Kidney (tissue), 14 donors: ENCODE data around the gene PDSS2. TPM values are rescaled to one million over a fixed set of nuclear protein-coding genes. Genes with fewer than 3 reads are reported as not detected.
A peak's percentile ranks its signal among the peaks of the same experiment; 100 is the strongest.

Experiments used
- DNase-seq, 5 donors: peaks; one replicate each; pipeline ENCODE4 v3.0.0-alpha.2; 2013 to 2020
- FAIRE-seq: peaks from 2 replicates; lab custom pipeline; 2012; peaks lifted over from hg19 to GRCh38; lab: Jason Lieb, UNC
- H3K27ac ChIP-seq, 2 donors: one replicate each; pipeline ENCODE4 v1.7.0; 2013; ENCODE audit warnings: low read depth in 2 of 2, low read length in 2 of 2, inconsistent platforms in 1 of 2
- H3K27me3 ChIP-seq: one replicate; pipeline ENCODE4 v1.7.1; 2013; ENCODE audit warnings: low read length, inconsistent platforms; ENCODE audit not compliant: control insufficient read depth, insufficient read depth
- H3K36me3 ChIP-seq, 3 donors: one replicate each; pipeline versions ENCODE4 v1.7.0 to v1.7.1; 2013; ENCODE audit warnings: low read length in 3 of 3, control low read depth in 1 of 3, inconsistent platforms in 1 of 3; ENCODE audit not compliant: insufficient read depth in 3 of 3, control insufficient read depth in 2 of 3
- H3K4me1 ChIP-seq, 3 donors: one replicate each; pipeline versions ENCODE4 v1.7.0 to v1.7.1; 2013; ENCODE audit warnings: low read length in 3 of 3, inconsistent platforms in 1 of 3, low read depth in 1 of 3; ENCODE audit not compliant: control insufficient read depth in 2 of 3, insufficient read depth in 2 of 3
- H3K4me3 ChIP-seq, 3 donors: one replicate each; pipeline versions ENCODE4 v1.7.0 to v1.8.1; 2013; ENCODE audit warnings: low read length in 3 of 3, control low read depth in 1 of 3, inconsistent platforms in 1 of 3
- H3K9ac ChIP-seq, 3 donors: one replicate each; pipeline versions ENCODE4 v1.7.0 to v1.7.1; 2013; ENCODE audit warnings: low read length in 3 of 3, control low read depth in 1 of 3, inconsistent platforms in 1 of 3
- H3K9me3 ChIP-seq, 3 donors: one replicate each; pipeline versions ENCODE4 v1.7.0 to v1.7.1; 2013; ENCODE audit warnings: low read length in 3 of 3, control low read depth in 1 of 3, inconsistent platforms in 1 of 3; ENCODE audit not compliant: control insufficient read depth in 2 of 3, insufficient read depth in 1 of 3
- intact Hi-C: fragments of 100-400 bp; cut with DNase I; formaldehyde crosslinking; loops from one replicate; pipeline ENCODE4 v1.11.1; 2022
- polyA plus RNA-seq: library from polyadenylated mRNA; stranded (reverse); fragments of 350-450 nt; fragmentation: Illumina TruSeq; extraction: RNeasy Lipid Tissue Mini Kit (QIAGEN cat#74804); gene quantifications from one replicate; pipeline ENCODE4 v1.2.3, GENCODE V29; 2014; ENCODE audit warnings: low read depth, low replicate concordance; ENCODE audit not compliant: insufficient read depth
- total RNA-seq: library from RNA; stranded (reverse); fragmentation: NEBNext Ultra II Directional; extraction: Animal tissue kit (Norgen Biotek cat#: 25700); gene quantifications from one replicate; pipeline ENCODE4 v1.2.1, GENCODE V29; 2021
- TF ChIP-seq, protein P1 (sequence below): IDR thresholded peaks from 3 replicates; pipeline ENCODE4 v1.5.1; 2012; ENCODE audit warnings: mild to moderate bottlenecking, moderate library complexity, borderline replicate concordance; ENCODE audit not compliant: insufficient read depth; ENCODE audit errors: extremely low read depth
- donor health status: control.
- donor health status: control.
- donor health status: control.
- donor health status: control.
- donor health status: control.
- donor health status: DM: yes; HTN: yes; CAD: no.
- donor health status: Normal renal cell carcinoma (clear cell type).

Gene PDSS2
- total and polyA plus RNA-seq, 2 donors from 2014 or later: 16.4 to 20.7 TPM

DNA sequence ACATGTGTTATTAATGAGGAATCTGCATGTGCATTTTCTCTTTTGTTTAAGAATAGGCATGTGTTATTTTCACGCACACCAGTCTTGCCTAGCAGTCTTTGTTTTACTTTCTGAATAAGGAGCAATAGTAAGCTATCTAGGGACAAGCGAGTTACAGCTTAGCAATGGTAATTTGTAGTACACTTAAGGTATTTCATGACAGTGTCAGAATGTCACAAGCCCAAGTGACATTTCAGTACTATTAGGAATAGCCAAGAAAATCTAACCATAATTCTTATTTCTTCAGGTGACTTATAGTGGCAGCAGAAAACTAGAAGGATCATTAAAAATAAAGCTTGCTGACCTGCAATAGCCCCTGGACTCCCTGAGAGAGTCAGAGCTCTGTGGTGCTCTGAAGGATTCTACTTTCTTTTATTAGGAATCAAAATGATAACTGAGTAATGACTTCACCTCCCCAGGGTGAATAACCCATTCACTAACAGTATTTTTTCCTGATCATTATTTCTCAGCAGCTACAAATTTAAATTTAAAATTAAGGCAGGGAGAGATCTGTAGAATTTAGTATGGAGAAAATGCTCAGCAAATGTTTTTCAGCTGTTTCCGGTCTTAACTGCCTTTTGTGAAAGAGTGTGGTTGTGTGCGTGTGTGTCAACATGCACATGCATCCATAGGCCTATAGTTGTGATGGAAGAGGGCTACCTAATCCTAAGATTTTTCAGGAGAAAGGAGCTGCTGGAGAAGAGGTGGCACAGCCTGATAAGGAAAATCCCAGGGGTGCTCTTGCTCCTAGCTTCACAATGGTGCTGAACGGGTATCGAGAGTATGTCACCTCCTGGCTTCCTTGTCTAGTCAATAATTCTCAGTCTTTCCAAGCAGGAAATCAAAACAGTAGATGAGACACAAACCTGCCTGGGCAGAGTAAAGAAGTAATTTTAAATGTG is 254.0 kb downstream of the PDSS2 start:
- H3K4me3 ChIP-seq: no peak overlapping the region
- H3K36me3 ChIP-seq: no peaks in the 10 kb centered on the region
- H3K27me3 ChIP-seq: no peaks in the 10 kb centered on the region
- intact Hi-C loops: no loop called here
- no peaks in the 10 kb centered on the region for H3K4me1 ChIP-seq
- no peak overlapping the region for H3K9ac ChIP-seq
- H3K27ac ChIP-seq: no peak overlapping the region
- no peaks in the 10 kb centered on the region for H3K9me3 ChIP-seq
- FAIRE-seq (no peak), DNase-seq (no peak)
- TF ChIP-seq, protein P1, sequence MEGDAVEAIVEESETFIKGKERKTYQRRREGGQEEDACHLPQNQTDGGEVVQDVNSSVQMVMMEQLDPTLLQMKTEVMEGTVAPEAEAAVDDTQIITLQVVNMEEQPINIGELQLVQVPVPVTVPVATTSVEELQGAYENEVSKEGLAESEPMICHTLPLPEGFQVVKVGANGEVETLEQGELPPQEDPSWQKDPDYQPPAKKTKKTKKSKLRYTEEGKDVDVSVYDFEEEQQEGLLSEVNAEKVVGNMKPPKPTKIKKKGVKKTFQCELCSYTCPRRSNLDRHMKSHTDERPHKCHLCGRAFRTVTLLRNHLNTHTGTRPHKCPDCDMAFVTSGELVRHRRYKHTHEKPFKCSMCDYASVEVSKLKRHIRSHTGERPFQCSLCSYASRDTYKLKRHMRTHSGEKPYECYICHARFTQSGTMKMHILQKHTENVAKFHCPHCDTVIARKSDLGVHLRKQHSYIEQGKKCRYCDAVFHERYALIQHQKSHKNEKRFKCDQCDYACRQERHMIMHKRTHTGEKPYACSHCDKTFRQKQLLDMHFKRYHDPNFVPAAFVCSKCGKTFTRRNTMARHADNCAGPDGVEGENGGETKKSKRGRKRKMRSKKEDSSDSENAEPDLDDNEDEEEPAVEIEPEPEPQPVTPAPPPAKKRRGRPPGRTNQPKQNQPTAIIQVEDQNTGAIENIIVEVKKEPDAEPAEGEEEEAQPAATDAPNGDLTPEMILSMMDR: no peak

DNA sequence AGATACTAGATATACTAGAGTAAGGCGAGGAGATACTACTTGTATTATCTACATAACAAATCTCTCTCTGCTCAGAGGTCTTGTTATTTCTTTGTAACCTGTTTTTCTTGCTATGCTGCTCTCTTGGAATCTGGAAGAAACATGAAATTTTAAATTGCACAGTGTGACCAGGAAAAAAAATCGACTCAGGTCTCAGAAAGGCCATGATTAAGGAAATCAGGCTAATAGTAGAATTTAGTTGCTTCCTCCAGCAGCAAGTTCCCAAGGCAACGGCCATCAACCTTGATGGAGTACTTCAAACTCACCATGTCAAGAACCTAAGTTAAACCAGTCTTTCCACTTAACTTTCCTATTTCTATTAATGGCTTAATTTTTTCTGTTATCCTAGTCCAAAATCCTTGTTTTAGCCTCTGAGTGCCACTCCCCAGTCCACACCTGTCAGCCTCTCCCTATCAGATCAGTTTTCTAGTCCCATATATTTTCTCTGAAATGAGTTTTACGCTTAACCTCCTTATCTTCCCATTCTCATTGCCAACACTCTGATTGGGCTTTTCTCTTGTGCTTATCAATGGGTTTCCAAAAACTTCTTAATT is 256.4 kb downstream of the PDSS2 start:
- H3K27me3 ChIP-seq: no peaks in the 10 kb centered on the region
- DNase-seq: peak in 3 of 5 donors; percentile 27 to 55 (median 49)
- no peak for FAIRE-seq
- no peak overlapping the region for H3K9ac ChIP-seq
- TF ChIP-seq, protein P1: no peak
- H3K4me1 ChIP-seq: no peaks in the 10 kb centered on the region
- no peaks in the 10 kb centered on the region for H3K9me3 ChIP-seq
- intact Hi-C loops: no loop called here
- H3K27ac ChIP-seq: no peak overlapping the region
- no peaks in the 10 kb centered on the region for H3K36me3 ChIP-seq
- no peak overlapping the region for H3K4me3 ChIP-seq

DNA sequence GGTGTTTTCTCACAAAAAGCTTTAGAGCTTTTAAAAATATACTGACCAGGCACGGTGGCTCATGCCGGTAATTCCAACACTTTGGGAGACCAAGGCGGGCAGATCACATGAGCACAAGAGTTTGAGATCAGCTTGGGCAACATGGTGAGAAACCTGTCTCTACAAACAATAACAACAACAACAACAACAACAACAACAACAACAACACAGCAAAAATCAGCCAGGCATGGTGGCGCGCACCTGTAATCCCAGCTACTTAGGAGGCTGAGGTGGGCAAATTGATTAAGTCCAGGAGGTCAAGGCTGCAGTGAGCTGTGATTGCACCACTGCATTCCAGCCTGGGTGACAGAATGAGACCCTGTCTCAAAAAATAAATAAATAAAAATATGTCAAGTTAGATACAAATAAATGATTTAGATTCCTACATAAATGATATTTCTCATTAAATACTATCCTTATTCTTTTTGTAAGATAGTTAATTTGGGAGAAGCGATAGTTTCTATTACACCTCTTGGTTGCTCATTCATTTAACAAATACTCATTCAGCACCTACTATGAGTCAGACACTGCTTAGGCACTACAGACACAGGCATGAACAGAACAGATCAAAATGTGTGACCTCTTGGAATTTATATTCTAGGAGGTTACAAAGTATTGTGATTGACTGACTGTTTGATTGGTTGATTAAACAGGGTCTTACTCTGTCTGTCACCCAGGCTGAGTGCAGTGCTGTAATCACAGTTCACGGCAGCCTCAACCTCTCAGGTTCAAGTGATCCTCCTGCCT is 260.5 kb downstream of the PDSS2 start:
- Histone ChIP-seq H3K9ac (no peak overlapping the region), H3K4me3 (no peak overlapping the region), H3K36me3 (no peaks in the 10 kb centered on the region), H3K9me3 (no peaks in the 10 kb centered on the region), H3K4me1 (no peaks in the 10 kb centered on the region), H3K27me3 (no peaks in the 10 kb centered on the region), H3K27ac (no peak overlapping the region)
- FAIRE-seq: no peak
- TF ChIP-seq, protein P1: no peak
- intact Hi-C loops: no loop called here
- no peak for DNase-seq
